Tibial nerve (tissue), 4 donors: ENCODE results near the gene TYSND1.

Source experiments
- EP300 ChIP-seq, 2 donors: sonication (generic); formaldehyde crosslinking; IDR thresholded peaks; one replicate each; pipeline ENCODE4 v1.6.1; 2017; ENCODE audit warnings: antibody characterized with exemption in 2 of 2, mild to moderate bottlenecking in 1 of 2
- POLR2A ChIP-seq, 2 donors: fragments of 450-650 bp; IDR thresholded peaks; one replicate each; pipeline ENCODE4 v1.6.1; 2017; ENCODE audit warnings: antibody characterized with exemption in 2 of 2, mild to moderate bottlenecking in 2 of 2, moderate library complexity in 2 of 2
- TF ChIP-seq, protein P1 (sequence below), 5 experiments: fragments of 200-600 bp in 3 of 5; fragments of 450-650 bp in 2 of 5; sonication (generic) in 3 of 5; IDR thresholded peaks; one replicate each; pipeline ENCODE4 v1.5.1; 2016 to 2019; ENCODE audit warnings: antibody characterized with exemption in 5 of 5, mild to moderate bottlenecking in 3 of 5, moderate library complexity in 2 of 5

DNA sequence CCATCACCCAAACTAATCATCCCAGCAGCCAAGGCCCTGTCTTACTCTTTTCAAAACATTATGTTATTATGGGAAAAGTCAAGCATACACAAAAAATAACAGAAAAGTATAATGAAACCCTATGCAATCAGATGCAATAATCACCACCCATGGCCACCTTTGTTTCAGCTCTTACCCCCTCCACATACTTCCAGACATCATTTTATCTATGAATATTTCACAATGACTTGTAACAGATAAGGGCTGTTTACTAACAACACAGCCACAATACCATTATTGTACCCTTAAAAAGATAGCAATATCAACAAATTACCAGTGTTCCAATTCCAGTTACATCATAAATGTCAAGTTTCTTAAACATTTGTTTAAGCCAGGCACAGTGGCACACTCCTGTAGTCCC lies 49.0 kb downstream of the TYSND1 start:
- TF ChIP-seq, protein P1, sequence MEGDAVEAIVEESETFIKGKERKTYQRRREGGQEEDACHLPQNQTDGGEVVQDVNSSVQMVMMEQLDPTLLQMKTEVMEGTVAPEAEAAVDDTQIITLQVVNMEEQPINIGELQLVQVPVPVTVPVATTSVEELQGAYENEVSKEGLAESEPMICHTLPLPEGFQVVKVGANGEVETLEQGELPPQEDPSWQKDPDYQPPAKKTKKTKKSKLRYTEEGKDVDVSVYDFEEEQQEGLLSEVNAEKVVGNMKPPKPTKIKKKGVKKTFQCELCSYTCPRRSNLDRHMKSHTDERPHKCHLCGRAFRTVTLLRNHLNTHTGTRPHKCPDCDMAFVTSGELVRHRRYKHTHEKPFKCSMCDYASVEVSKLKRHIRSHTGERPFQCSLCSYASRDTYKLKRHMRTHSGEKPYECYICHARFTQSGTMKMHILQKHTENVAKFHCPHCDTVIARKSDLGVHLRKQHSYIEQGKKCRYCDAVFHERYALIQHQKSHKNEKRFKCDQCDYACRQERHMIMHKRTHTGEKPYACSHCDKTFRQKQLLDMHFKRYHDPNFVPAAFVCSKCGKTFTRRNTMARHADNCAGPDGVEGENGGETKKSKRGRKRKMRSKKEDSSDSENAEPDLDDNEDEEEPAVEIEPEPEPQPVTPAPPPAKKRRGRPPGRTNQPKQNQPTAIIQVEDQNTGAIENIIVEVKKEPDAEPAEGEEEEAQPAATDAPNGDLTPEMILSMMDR (IDR thresholded peaks at IDR 0.05), result no peak
- no peak for TF ChIP-seq POLR2A (IDR thresholded peaks at IDR 0.05)
- no peak for TF ChIP-seq EP300 (IDR thresholded peaks at IDR 0.05)
